Right lobe of liver (tissue), 4 donors: ENCODE results near the gene TC2N.

Experiments used
- CTCF ChIP-seq, 4 donors: fragments of 200-600 bp in 3 of 4; fragments of 450-650 bp in 1 of 4; IDR thresholded peaks; one replicate each; pipeline versions ENCODE4 v1.5.1 to v1.8.0; 2016 to 2022; ENCODE audit warnings: antibody characterized with exemption in 4 of 4, mild to moderate bottlenecking in 2 of 4
- POLR2A ChIP-seq: fragments of 450-650 bp; IDR thresholded peaks from one replicate; pipeline ENCODE4 v1.6.1; 2017; ENCODE audit warnings: antibody characterized with exemption, mild to moderate bottlenecking
- donor health status: DM: no; HTN: no; CAD: no.
- donor health status: DM: no; HTN: no; CAD: no.
- donor health status: DM: no; HTN: yes; CAD: no.

- TF ChIP-seq CTCF (IDR thresholded peaks at IDR 0.05) (no peak), POLR2A (no peak)
Observed at GRCh38 chr14:91851563-91851962, 15.8 kb downstream of the TC2N start.
